CD4-positive, alpha-beta memory T cell (primary cell): ENCODE measurements around the gene TIMM22. TPM values are rescaled to one million over a fixed set of nuclear protein-coding genes. Genes with fewer than 3 reads are reported as not detected.
A peak's percentile ranks its signal among the peaks of the same experiment; 100 is the strongest.
"Not testable (repeated sequence)": the region's sequence is repeated elsewhere in the genome, so short reads cannot be mapped to it uniquely, and the experiment has no call there.

Experiments
- CTCF ChIA-PET: fragments of 350-600 bp; sonication (Branson Sonifier 250); formaldehyde crosslinking; loops from one replicate; lab custom pipeline; 2021; ENCODE audit warnings: inconsistent platforms; ENCODE audit not compliant: partially characterized antibody; lab: Charles Lee
- POLR2A ChIA-PET: fragments of 350-600 bp; sonication (Branson Sonifier 250); formaldehyde crosslinking; loops from one replicate; lab custom pipeline; 2021; ENCODE audit not compliant: partially characterized antibody; lab: Charles Lee
- DNase-seq, 5 donors: peaks; one replicate each; pipeline versions ENCODE4 v3.0.0 to v3.0.0-alpha.2; 2020 to 2022; ENCODE audit warnings: mixed read lengths in 1 of 5
- H3K27ac ChIP-seq: one replicate; pipeline ENCODE4 v1.7.0; 2013; ENCODE audit warnings: low read depth, low read length
- H3K27me3 ChIP-seq: 2 replicates; pipeline ENCODE4 v1.7.0; 2013; ENCODE audit warnings: mild to moderate bottlenecking, low read length, moderate library complexity; ENCODE audit not compliant: insufficient read depth
- H3K36me3 ChIP-seq: 2 replicates; pipeline ENCODE4 v1.7.0; 2013; ENCODE audit warnings: mild to moderate bottlenecking, low read length, moderate library complexity; ENCODE audit not compliant: insufficient read depth
- H3K4me1 ChIP-seq: 2 replicates; pipeline ENCODE4 v1.7.0; 2013; ENCODE audit warnings: mild to moderate bottlenecking, low read length, moderate library complexity; ENCODE audit not compliant: insufficient read depth
- H3K4me3 ChIP-seq, 2 donors: one replicate each; pipeline ENCODE4 v1.7.0; 2013; ENCODE audit warnings: low read length in 2 of 2, mild to moderate bottlenecking in 1 of 2
- H3K9me3 ChIP-seq, 2 donors: one replicate each; pipeline ENCODE4 v1.7.0; 2013; ENCODE audit warnings: low read length in 2 of 2, control low read depth in 1 of 2; ENCODE audit not compliant: control insufficient read depth in 1 of 2
- H3K27ac Mint-ChIP-seq, 7 donors: one replicate each; pipeline ENCODE4 v1.8.0; 2020 to 2021; ENCODE audit warnings: mixed read lengths in 7 of 7, mild to moderate bottlenecking in 6 of 7, inconsistent platforms in 3 of 7, moderate library complexity in 3 of 7
- H3K27me3 Mint-ChIP-seq, 2 donors: one replicate each; pipeline ENCODE4 v1.8.0; 2020 to 2021; ENCODE audit warnings: mixed read lengths in 2 of 2
- H3K36me3 Mint-ChIP-seq, 2 donors: one replicate each; pipeline ENCODE4 v1.8.0; 2020 to 2021; ENCODE audit warnings: mixed read lengths in 2 of 2, inconsistent platforms in 1 of 2, mild to moderate bottlenecking in 1 of 2
- H3K4me1 Mint-ChIP-seq, 4 donors: one replicate each; pipeline ENCODE4 v1.8.0; 2020 to 2021; ENCODE audit warnings: mixed read lengths in 4 of 4, mild to moderate bottlenecking in 1 of 4
- H3K4me3 Mint-ChIP-seq, 8 donors: one replicate each; pipeline ENCODE4 v1.8.0; 2020 to 2021; ENCODE audit warnings: mixed read lengths in 8 of 8, mild to moderate bottlenecking in 7 of 8, moderate library complexity in 6 of 8, inconsistent platforms in 3 of 8
- H3K9me3 Mint-ChIP-seq, 8 donors: one replicate each; pipeline ENCODE4 v1.8.0; 2020 to 2021; ENCODE audit warnings: mixed read lengths in 8 of 8, mild to moderate bottlenecking in 5 of 8, inconsistent platforms in 3 of 8, moderate library complexity in 1 of 8
- intact Hi-C: fragments of 100-400 bp; cut with micrococcal nuclease; formaldehyde crosslinking; loops from one replicate; pipeline ENCODE4 v1.15.1; 2023
- microRNA-seq: library from miRNA; unstranded; fragments of <30 nt; microRNA quantifications from one replicate; pipeline ENCODE4 v1.2.0, GENCODE V29; 2021; ENCODE audit warnings: borderline replicate concordance, borderline number of aligned reads, borderline microRNAs expressed, mixed read lengths
- polyA plus RNA-seq, 2 donors: library from polyadenylated mRNA; unstranded; fragments of 300-500 nt; fragmentation: Illumina TruSeq; gene quantifications; one replicate each; pipeline ENCODE4 v1.2.3, GENCODE V29; 2021
- total RNA-seq, 2 experiments: library from RNA; stranded (reverse); gene quantifications; one replicate each; pipeline ENCODE4 v1.2.3, GENCODE V29; 2021

The TIMM22 gene
- total and polyA plus RNA-seq, 4 experiments from 2014 or later, result 12.3 to 26.3 (median 18.1) TPM

DNA sequence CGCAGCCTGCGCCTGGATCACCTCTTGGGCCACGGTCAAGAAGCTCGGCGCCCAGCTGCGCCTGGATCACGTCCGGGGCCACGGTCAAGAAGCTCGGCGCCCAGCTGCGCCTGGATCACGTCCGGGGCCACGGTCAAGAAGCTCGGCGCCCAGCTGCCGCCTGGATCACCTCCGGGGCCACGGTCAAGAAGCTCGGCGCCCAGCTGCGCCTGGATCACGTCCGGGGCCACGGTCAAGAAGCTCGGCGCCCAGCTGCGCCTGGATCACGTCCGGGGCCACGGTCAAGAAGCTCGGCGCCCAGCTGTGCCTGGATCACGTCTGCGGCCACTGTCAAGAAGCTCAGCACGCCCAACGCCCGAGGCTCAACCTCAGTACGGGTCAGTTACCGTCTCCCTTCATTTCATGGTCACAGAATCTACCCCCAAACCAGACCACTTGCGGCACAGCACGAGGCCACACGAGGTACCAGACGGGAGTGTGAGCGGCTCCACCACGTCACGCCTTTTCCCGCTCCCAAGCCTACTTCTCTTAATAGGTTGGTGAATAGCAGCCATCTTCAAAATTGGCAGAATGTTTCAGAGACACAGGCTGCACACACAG, 51.7 kb downstream of the TIMM22 start:
- not testable (repeated sequence) for H3K9me3 Mint-ChIP-seq

DNA sequence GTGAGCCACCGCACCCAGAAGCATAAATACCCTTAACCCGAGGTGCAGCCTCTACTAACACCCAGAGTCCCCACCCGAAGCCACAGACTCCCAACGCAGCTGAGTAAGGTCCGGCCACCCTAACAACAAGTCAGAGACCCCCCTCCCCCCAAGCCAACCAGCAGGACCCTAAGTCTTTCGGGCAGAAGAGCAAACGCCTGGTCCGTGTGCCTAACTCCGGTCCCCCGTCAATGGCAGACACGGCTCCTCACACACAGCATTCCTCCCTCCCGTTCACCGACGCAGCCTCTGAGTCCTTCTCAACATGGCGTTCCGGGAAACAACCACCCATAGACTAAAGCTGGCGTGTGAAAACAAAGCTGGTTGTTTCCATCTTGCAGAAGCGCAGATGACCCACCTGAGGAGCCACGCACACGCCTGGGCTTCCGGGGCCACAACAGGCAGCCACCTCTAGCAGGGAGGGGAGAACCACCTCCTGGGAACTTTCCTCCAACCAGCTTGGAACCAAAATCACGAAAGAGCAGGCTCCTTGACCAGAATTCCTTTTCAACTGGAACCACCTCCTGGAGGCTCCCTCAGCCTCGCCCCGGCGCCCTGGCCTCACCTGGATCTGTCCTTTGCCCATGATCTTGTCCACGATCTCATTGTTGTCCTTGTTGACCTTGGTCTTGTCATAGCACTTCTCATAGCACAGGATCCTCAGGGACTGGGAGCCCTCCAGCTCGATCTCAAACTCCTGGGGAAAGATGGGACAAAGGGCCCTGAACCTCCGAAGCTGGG, 52.7 kb downstream of the TIMM22 start:
- Mint-ChIP-seq H3K27me3 (no peaks in the 10 kb centered on the region), H3K4me1 (peaks cover 0 to 5% (median 4%) of the 10 kb centered on the region in 4 donors), H3K9me3 (no peaks in the 10 kb centered on the region), H3K27ac (no peak overlapping the region), H3K36me3 (peaks cover 8 to 33% of the 10 kb centered on the region in 2 donors), H3K4me3 (no peak overlapping the region)
- H3K36me3 ChIP-seq, result peaks cover 5% of the 10 kb centered on the region
- H3K4me1 ChIP-seq, result no peaks in the 10 kb centered on the region
- ChIA-PET CTCF (no interaction called here), POLR2A (no interaction called here)
- no peaks in the 10 kb centered on the region for H3K27me3 ChIP-seq
- no peak overlapping the region for H3K4me3 ChIP-seq
- no peak for DNase-seq
- intact Hi-C loops, result no loop called here
- H3K9me3 ChIP-seq, result no peaks in the 10 kb centered on the region
- H3K27ac ChIP-seq, result no peak overlapping the region

More for the DNA sequence above, 51.7 kb downstream of the TIMM22 start:
- intact Hi-C loops, H3K27ac Mint-ChIP-seq, H3K9me3 ChIP-seq, H3K4me3 Mint-ChIP-seq, H3K27ac ChIP-seq, POLR2A ChIA-PET, H3K27me3 Mint-ChIP-seq, H3K4me1 Mint-ChIP-seq, H3K4me1 ChIP-seq, H3K36me3 ChIP-seq, CTCF ChIA-PET, DNase-seq, H3K27me3 ChIP-seq, H3K4me3 ChIP-seq: not testable (repeated sequence)
- H3K36me3 Mint-ChIP-seq, result peaks cover 9 to 31% of the 10 kb centered on the region in 2 donors

DNA sequence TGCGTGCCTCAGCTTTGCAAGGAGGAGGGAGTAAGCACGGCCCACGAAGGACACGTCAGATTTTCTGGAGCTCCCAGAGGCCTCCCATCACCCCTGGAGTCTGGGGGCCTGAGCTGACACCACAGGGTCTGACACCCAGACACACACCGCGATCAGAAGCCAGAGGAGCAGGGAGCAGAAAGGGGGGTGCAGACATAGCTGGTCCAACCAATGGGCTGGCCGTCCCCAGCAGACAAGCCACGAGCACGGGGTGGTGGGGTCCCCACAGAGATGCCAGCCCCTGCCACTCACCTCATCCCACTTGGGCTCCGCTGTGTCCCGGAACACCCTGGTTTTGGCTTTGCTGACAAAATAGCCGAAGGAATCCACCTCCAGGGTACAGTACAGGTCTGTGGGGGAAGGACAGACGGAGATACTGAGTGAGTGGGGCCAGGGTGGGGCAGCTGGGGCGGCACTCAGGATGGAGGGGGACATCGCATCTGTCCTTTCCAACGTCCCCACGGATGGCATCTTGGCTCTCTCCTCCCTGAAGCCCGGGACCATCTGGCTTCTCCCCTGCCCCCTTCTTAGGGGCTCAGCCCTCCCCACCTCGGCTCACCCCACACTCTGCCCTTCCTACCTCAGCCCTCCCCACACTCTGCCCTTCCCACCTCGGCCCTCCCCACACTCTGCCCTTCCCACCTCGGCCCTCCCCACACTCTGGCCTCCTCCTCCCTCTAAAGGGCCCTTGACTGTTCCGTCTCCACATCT, 53.5 kb downstream of the TIMM22 start:
- ChIA-PET CTCF (no interaction called here), POLR2A (no interaction called here)
- H3K27ac Mint-ChIP-seq, result no peak overlapping the region
- no peak overlapping the region for H3K4me3 ChIP-seq
- intact Hi-C loops, result no loop called here
- no peaks in the 10 kb centered on the region for H3K9me3 ChIP-seq
- no peaks in the 10 kb centered on the region for H3K9me3 Mint-ChIP-seq
- no peak for DNase-seq
- H3K27ac ChIP-seq, result no peak overlapping the region
- H3K36me3 ChIP-seq, result peaks cover 5% of the 10 kb centered on the region
- no peaks in the 10 kb centered on the region for H3K27me3 ChIP-seq
- H3K4me3 Mint-ChIP-seq, result no peak overlapping the region
- peaks cover 0 to 1% (median under 1%) of the 10 kb centered on the region in 4 donors for H3K4me1 Mint-ChIP-seq
- peaks cover 3 to 29% of the 10 kb centered on the region in 2 donors for H3K36me3 Mint-ChIP-seq
- no peaks in the 10 kb centered on the region for H3K27me3 Mint-ChIP-seq
- no peaks in the 10 kb centered on the region for H3K4me1 ChIP-seq

DNA sequence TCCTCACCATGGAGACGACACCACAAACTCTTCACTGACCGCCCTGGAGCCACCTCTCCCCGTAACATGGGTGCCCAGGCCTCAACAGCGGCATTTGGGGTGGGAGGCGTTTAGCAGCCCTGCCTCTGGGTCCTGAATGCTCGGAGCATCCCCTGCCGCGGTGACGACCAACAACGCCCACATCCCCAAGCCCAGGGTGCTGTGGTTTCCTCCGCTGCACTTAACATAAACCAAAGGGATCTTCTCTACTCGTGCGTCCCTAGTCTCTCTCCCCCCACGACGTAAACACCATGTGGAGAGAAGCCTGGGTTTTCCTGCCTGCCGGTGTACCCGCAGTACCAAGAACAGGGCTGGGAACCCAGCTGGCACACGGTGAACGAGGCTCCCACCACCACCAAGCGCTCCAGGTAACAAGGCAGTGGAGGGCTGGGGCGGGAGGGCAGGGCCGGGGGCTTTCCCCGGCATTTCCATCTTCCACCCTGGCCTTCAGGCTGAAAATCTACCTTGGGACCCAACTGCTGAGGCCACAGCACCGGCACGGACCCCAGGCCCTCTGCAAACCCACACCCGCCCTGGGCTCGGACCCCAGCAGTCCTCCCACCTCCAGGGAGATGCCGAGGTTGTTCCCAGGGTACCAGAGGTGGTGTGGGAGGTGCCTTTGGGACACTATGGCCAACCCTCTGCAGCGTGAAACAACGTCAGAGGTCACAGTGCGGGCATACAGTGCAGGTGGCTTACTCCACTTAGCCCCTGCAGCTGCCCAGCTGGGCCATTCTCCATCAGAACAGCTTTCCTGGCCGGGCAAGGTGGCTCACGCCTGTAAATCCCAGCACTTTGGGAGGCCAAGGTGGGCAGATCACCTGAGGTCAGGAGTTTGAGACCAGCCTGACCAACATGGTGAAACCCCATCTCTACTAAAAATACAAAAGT, 54.3 kb downstream of the TIMM22 start:
- H3K36me3 Mint-ChIP-seq, result peaks cover 3 to 29% of the 10 kb centered on the region in 2 donors
- Histone ChIP-seq H3K4me3 (no peak overlapping the region), H3K27me3 (no peaks in the 10 kb centered on the region), H3K4me1 (no peaks in the 10 kb centered on the region), H3K27ac (no peak overlapping the region), H3K9me3 (no peaks in the 10 kb centered on the region), H3K36me3 (peaks cover 5% of the 10 kb centered on the region)
- DNase-seq, result no peak
- CTCF ChIA-PET, result no interaction called here
- no peak overlapping the region for H3K4me3 Mint-ChIP-seq
- POLR2A ChIA-PET, result no interaction called here
- intact Hi-C loops, result no loop called here
- peak overlapping the region in 2 of 7 donors; percentile 57 to 72 for H3K27ac Mint-ChIP-seq
- H3K4me1 Mint-ChIP-seq, result peaks cover 0 to 1% (median 0%) of the 10 kb centered on the region in 4 donors
- no peaks in the 10 kb centered on the region for H3K27me3 Mint-ChIP-seq
- no peaks in the 10 kb centered on the region for H3K9me3 Mint-ChIP-seq

Small RNA genes lying within 50 kb of the gene (microRNA-seq; reads per million reads assigned to microRNA genes)
- not detected for gene MIR3183

Other genes starting within 250 kb of the TIMM22 start
- gene GEMIN4, start 244.9 kb upstream of the TIMM22 start, total RNA-seq, result 10 to 100 TPM; 24.4 to 24.7 TPM
- gene GEMIN4, start 244.9 kb upstream of the TIMM22 start, polyA plus RNA-seq, result 10 to 100 TPM; 20.6 to 23.4 TPM
- 10 to 100 TPM; 94.9 to 97.2 TPM for gene GLOD4, start 214.8 kb upstream of the TIMM22 start, total RNA-seq
- gene GLOD4, start 214.8 kb upstream of the TIMM22 start, polyA plus RNA-seq, result 100 to 1,000 TPM; 122 to 131 TPM
- gene MRM3, start 214.8 kb upstream of the TIMM22 start, total RNA-seq, result 10 to 100 TPM; 18.6 to 20.9 TPM
- gene MRM3, start 214.8 kb upstream of the TIMM22 start, polyA plus RNA-seq, result 10 to 100 TPM; 20.0 to 32.6 TPM
- gene NXN, start 17.4 kb upstream of the TIMM22 start, total RNA-seq, result 1 to 10 TPM in 1 of 2 experiments, under 1 TPM in 1; 0.55 to 1.5 TPM
- gene NXN, start 17.4 kb upstream of the TIMM22 start, polyA plus RNA-seq, result 1 to 10 TPM; 2.3 to 2.7 TPM
- gene ABR, start 182.9 kb downstream of the TIMM22 start, total RNA-seq, result 100 to 1,000 TPM; 139 to 157 TPM
- 10 to 100 TPM in 1 of 2 donors, 1 to 10 TPM in 1; 7.2 to 33.4 TPM for gene ABR, start 182.9 kb downstream of the TIMM22 start, polyA plus RNA-seq